Esophagus (tissue), 2 donors: ENCODE data around the gene ZCCHC7. TPM values are rescaled to one million over a fixed set of nuclear protein-coding genes. Genes with fewer than 3 reads are reported as not detected.

Experiments used
- H3K27ac ChIP-seq, 2 donors: one replicate each; pipeline ENCODE4 v1.5.1; 2013; ENCODE audit warnings: low read depth in 2 of 2, mild to moderate bottlenecking in 2 of 2, inconsistent platforms in 1 of 2, low read length in 1 of 2, moderate library complexity in 1 of 2
- H3K27me3 ChIP-seq, 2 donors: one replicate each; pipeline ENCODE4 v1.6.1; 2013; ENCODE audit warnings: low read length in 2 of 2, control low read depth in 1 of 2, mild to moderate bottlenecking in 1 of 2; ENCODE audit not compliant: insufficient read depth in 2 of 2, control insufficient read depth in 1 of 2
- H3K36me3 ChIP-seq, 2 donors: one replicate each; pipeline ENCODE4 v1.6.1; 2013; ENCODE audit warnings: low read length in 1 of 2; ENCODE audit not compliant: control insufficient read depth in 2 of 2, insufficient read depth in 2 of 2
- H3K4me1 ChIP-seq, 2 donors: one replicate each; pipeline ENCODE4 v1.6.1; 2013; ENCODE audit warnings: low read length in 1 of 2; ENCODE audit not compliant: control insufficient read depth in 2 of 2, insufficient read depth in 2 of 2
- H3K4me3 ChIP-seq, 2 donors: one replicate each; pipeline ENCODE4 v1.5.1; 2013; ENCODE audit warnings: low read length in 2 of 2, mild to moderate bottlenecking in 2 of 2, low read depth in 1 of 2, moderate library complexity in 1 of 2
- H3K9me3 ChIP-seq, 2 donors: one replicate each; pipeline ENCODE4 v1.6.1; 2013; ENCODE audit warnings: mild to moderate bottlenecking in 2 of 2, low read depth in 1 of 2, low read length in 1 of 2, moderate library complexity in 1 of 2; ENCODE audit not compliant: control insufficient read depth in 2 of 2, insufficient read depth in 1 of 2
- WGBS, 2 donors: extraction: QIAGEN DNeasy Blood & Tissue Kit; methylation state at CpG; one replicate each; pipeline ENCODE4 v1.1.7; 2013; 5-methylcytosine and 5-hydroxymethylcytosine counted together
- polyA plus RNA-seq, 2 donors: library from polyadenylated mRNA; stranded (reverse); fragments of 200-250 nt; gene quantifications; one replicate each; pipeline ENCODE4 v1.2.3, GENCODE V29; 2013
- donor health status: healthy with polysubstance abuse.
- donor health status: Bipolar disorder and iron deficiency.

Gene ZCCHC7
- polyA plus RNA-seq, 2 donors, result 5.4 to 5.7 TPM

- Histone ChIP-seq H3K36me3 (no peaks in the 10 kb centered on the region), H3K27ac (no peak overlapping the region), H3K4me3 (no peak overlapping the region), H3K9me3 (no peaks in the 10 kb centered on the region), H3K27me3 (no peaks in the 10 kb centered on the region), H3K4me1 (no peaks in the 10 kb centered on the region)
Observed at GRCh38 chr9:37332578-37332977, 212.2 kb downstream of the ZCCHC7 start.

DNA sequence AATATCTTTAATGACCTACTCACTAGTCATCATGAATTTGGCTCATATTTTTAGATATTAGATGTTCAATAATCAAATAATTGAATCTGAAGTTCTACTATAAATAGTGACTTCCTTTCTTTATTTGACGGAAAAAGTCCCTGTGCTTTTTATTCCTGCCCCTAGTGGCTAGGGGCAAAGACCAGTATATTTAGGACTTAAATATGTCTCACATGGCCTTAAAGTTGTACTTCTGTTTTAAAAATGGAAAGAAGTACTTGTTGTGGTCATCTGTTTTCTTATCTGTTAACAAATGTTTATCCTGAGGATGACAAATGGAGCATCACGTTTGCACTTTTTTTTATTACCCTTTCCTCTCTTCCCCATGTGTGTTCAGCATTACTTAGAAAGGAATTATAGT is 212.9 kb downstream of the ZCCHC7 start:
- H3K27ac ChIP-seq, result no peak overlapping the region
- no peaks in the 10 kb centered on the region for H3K4me1 ChIP-seq
- H3K27me3 ChIP-seq, result no peaks in the 10 kb centered on the region
- WGBS, 2 donors, result 70 to 79% methylated on average over 2 of the region's 2 CpGs
- no peaks in the 10 kb centered on the region for H3K36me3 ChIP-seq
- no peak overlapping the region for H3K4me3 ChIP-seq
- no peaks in the 10 kb centered on the region for H3K9me3 ChIP-seq

DNA sequence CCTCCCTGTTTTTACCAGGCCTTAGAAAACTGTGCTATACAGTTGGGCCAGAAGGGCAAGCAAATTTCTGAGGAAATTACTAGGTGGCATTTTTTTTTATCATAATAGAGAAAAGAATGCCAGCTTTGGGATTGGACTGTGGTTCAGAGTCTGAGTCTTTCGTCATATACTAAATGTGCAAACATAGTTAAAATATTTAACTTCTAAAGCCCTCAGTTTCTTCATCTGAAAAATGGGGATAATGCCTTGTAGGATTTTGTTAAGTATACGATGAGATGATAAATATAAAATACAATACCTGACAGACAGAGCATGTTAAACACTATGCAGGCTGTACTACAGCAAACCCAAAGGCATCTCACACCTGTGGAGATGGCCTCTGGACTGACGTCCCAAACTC is 214.9 kb downstream of the ZCCHC7 start:
- H3K36me3 ChIP-seq, result no peaks in the 10 kb centered on the region
- no peak overlapping the region for H3K4me3 ChIP-seq
- H3K27me3 ChIP-seq, result no peaks in the 10 kb centered on the region
- no peaks in the 10 kb centered on the region for H3K4me1 ChIP-seq
- WGBS, 2 donors, result 93 to 96% methylated on average over 3 of the region's 3 CpGs
- H3K27ac ChIP-seq, result no peak overlapping the region
- no peaks in the 10 kb centered on the region for H3K9me3 ChIP-seq

- Histone ChIP-seq H3K27me3 (no peaks in the 10 kb centered on the region), H3K4me1 (no peaks in the 10 kb centered on the region), H3K36me3 (no peaks in the 10 kb centered on the region), H3K27ac (no peak overlapping the region), H3K4me3 (no peak overlapping the region), H3K9me3 (no peaks in the 10 kb centered on the region)
- 73 to 84% methylated on average over 3 of the region's 3 CpGs for WGBS, 2 donors
Observed at GRCh38 chr9:37336150-37336549, 215.8 kb downstream of the ZCCHC7 start.

DNA sequence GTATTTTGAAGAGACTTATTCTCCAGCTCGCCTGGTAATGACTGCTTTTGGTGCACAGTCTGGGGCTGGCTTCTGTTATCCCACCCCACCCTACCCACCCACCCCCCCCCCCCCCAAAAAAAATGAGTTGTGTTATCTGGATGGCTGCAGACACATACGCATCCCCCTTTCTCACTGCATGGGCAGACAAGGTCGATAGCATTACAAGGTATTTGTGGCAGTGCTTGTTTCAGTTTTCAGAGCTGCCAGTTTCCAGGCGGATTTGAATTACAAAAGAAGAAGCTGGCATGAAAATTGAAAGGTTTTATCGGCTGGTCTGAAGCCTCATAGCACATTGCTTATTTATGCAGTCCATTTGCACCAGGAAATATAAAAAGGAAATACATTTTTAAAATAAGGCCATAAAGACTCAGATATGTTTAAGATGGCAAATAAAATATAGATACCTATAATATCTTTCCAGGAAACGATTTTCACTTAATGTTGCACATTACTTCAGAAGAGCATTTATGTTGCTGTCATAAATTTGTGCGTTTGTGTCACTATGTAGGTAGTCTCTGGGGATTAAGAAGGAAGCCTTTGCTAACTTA is 217.0 kb downstream of the ZCCHC7 start:
- no peaks in the 10 kb centered on the region for H3K4me1 ChIP-seq
- no peaks in the 10 kb centered on the region for H3K36me3 ChIP-seq
- no peaks in the 10 kb centered on the region for H3K27me3 ChIP-seq
- H3K4me3 ChIP-seq, result no peak overlapping the region
- H3K9me3 ChIP-seq, result no peaks in the 10 kb centered on the region
- WGBS, 2 donors, result 69 to 80% methylated on average over 7 of the region's 7 CpGs
- H3K27ac ChIP-seq, result no peak overlapping the region

- WGBS, 2 donors, result 78 to 86% methylated on average over 4 of the region's 4 CpGs
- H3K4me1 ChIP-seq, result no peaks in the 10 kb centered on the region
Observed at GRCh38 chr9:37338218-37338617, 217.8 kb downstream of the ZCCHC7 start.

DNA sequence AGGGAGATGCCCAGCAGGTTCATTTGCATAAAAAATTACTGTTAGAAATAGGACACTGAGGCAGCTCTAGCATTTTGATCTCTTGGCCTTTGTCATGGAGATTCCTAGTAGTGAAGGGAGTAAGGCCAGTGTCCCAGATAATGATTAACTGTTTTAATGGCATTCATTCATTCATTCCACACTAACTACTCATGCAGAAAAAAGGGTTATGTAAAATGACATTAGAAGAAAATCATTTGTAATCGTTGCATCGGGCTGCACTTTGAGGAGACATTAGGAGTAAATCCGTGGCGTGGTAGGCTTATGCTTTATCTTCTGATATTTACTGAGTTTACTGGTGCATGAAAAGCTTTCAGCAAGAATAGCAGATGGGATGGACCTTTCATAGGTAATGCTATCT is 219.5 kb downstream of the ZCCHC7 start:
- Histone ChIP-seq H3K4me1 (no peaks in the 10 kb centered on the region), H3K9me3 (no peaks in the 10 kb centered on the region), H3K27me3 (no peaks in the 10 kb centered on the region), H3K27ac (no peak overlapping the region), H3K36me3 (no peaks in the 10 kb centered on the region), H3K4me3 (no peak overlapping the region)
- WGBS, 2 donors, result 84 to 89% methylated on average over 4 of the region's 4 CpGs

More at GRCh38 chr9:37338218-37338617, 217.8 kb downstream of the ZCCHC7 start:
- H3K27me3 ChIP-seq, result no peaks in the 10 kb centered on the region
- H3K4me3 ChIP-seq, result no peak overlapping the region
- H3K27ac ChIP-seq, result no peak overlapping the region
- no peaks in the 10 kb centered on the region for H3K36me3 ChIP-seq
- H3K9me3 ChIP-seq, result no peaks in the 10 kb centered on the region

GRCh38 chr9:37340961-37341360 is 220.6 kb downstream of the ZCCHC7 start:
- Histone ChIP-seq H3K4me3 (no peak overlapping the region), H3K27ac (no peak overlapping the region), H3K9me3 (no peaks in the 10 kb centered on the region), H3K4me1 (no peaks in the 10 kb centered on the region), H3K27me3 (no peaks in the 10 kb centered on the region), H3K36me3 (no peaks in the 10 kb centered on the region)
- 69 to 70% methylated on average over 1 of the region's 1 CpG for WGBS, 2 donors

DNA sequence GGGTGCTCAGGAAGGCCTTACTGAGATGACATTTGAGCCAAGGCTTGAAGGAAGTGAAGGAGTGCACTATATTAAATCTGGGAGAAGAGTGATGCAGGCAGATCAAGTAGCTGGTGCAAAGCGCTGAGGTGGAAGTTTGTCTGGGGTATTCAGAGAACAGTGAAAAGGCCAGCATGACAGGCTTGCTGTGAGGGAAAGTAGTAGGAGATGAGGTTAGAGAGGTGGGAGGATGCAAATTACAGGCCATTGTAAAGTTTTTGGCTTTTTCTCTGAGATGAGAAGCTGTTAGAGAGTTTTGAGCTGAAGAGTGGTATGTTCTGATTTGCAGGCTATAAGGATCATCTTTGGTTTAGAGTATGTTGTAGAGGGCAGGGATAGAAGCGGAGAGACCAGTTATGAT is 221.3 kb downstream of the ZCCHC7 start:
- no peak overlapping the region for H3K4me3 ChIP-seq
- H3K27ac ChIP-seq, result no peak overlapping the region
- WGBS, 2 donors, result 99 to 100% methylated on average over 2 of the region's 2 CpGs
- no peaks in the 10 kb centered on the region for H3K36me3 ChIP-seq
- H3K9me3 ChIP-seq, result no peaks in the 10 kb centered on the region
- H3K27me3 ChIP-seq, result no peaks in the 10 kb centered on the region
- H3K4me1 ChIP-seq, result no peaks in the 10 kb centered on the region

- WGBS, 2 donors, result 89 to 95% methylated on average over 2 of the region's 2 CpGs
- H3K27ac ChIP-seq, result no peak overlapping the region
- no peak overlapping the region for H3K4me3 ChIP-seq
- H3K36me3 ChIP-seq, result no peaks in the 10 kb centered on the region
- no peaks in the 10 kb centered on the region for H3K4me1 ChIP-seq
- H3K9me3 ChIP-seq, result no peaks in the 10 kb centered on the region
- no peaks in the 10 kb centered on the region for H3K27me3 ChIP-seq
Observed at GRCh38 chr9:37342493-37342892, 222.1 kb downstream of the ZCCHC7 start.
